Measurements from ENCODE around the gene LEP.

LEP gene

DNA sequence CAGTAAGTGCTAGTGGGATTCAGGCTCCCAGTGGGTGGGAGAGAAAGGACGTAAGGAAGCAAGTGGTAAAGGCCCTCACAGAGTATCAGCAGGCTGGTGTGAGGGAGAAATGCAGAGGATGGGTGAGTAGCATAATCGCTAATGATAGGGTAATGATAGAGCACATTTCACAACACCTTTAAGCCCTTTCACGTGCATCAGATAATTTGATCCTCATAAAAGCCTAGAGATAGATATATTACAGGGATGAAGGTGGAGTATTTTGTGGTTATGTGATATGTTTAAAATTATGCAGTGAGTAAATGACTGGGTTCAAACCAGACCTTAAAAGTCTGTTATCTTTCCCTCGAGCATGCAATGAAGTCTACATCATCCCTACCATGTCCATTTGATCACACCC, 10.3 kb downstream of the LEP start:
- DNase-seq, result no peak

DNA sequence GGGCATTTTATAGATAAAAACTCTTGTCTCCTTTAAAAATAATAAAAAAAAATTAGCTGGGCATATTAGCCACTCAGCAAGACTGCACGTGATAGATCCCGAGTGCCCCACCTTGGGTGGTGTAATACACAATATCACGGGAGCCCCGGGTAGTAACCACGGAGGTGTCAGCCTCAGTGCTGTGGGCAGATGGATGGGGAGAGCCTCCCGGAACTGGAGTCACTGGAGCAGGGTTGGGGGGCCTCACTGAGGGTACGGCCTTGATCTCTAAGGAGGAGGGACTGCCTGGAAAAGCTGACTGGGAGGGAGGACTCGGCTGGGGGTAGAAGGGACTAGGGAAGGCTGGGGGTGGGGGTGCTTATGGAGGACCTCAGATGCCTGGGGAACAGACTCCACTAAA, 12.6 kb downstream of the LEP start:
- no peak for DNase-seq

DNA sequence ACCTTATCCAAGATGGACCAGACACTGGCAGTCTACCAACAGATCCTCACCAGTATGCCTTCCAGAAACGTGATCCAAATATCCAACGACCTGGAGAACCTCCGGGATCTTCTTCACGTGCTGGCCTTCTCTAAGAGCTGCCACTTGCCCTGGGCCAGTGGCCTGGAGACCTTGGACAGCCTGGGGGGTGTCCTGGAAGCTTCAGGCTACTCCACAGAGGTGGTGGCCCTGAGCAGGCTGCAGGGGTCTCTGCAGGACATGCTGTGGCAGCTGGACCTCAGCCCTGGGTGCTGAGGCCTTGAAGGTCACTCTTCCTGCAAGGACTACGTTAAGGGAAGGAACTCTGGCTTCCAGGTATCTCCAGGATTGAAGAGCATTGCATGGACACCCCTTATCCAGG, 13.4 kb downstream of the LEP start:
- no peak for DNase-seq

DNA sequence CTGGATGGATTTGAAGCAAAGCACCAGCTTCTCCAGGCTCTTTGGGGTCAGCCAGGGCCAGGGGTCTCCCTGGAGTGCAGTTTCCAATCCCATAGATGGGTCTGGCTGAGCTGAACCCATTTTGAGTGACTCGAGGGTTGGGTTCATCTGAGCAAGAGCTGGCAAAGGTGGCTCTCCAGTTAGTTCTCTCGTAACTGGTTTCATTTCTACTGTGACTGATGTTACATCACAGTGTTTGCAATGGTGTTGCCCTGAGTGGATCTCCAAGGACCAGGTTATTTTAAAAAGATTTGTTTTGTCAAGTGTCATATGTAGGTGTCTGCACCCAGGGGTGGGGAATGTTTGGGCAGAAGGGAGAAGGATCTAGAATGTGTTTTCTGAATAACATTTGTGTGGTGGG, 14.2 kb downstream of the LEP start:
- DNase-seq, result no peak

DNA sequence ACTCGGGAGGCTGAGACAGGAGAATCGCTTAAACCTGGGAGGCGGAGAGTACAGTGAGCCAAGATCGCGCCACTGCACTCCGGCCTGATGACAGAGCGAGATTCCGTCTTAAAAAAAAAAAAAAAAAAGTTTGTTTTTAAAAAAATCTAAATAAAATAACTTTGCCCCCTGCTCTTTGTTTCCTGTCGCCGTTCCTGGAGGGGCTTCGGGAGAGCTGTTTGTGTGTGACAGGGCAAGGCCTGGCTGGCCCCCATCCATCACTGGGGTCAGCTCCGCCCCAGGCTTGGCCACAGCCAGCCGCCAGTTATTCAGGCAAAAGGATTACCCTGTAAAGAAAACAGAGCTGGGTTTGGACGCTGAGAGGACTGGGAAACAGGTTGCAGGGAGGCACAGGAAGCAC, 16.4 kb downstream of the LEP start:
- DNase-seq, result no peak

DNA sequence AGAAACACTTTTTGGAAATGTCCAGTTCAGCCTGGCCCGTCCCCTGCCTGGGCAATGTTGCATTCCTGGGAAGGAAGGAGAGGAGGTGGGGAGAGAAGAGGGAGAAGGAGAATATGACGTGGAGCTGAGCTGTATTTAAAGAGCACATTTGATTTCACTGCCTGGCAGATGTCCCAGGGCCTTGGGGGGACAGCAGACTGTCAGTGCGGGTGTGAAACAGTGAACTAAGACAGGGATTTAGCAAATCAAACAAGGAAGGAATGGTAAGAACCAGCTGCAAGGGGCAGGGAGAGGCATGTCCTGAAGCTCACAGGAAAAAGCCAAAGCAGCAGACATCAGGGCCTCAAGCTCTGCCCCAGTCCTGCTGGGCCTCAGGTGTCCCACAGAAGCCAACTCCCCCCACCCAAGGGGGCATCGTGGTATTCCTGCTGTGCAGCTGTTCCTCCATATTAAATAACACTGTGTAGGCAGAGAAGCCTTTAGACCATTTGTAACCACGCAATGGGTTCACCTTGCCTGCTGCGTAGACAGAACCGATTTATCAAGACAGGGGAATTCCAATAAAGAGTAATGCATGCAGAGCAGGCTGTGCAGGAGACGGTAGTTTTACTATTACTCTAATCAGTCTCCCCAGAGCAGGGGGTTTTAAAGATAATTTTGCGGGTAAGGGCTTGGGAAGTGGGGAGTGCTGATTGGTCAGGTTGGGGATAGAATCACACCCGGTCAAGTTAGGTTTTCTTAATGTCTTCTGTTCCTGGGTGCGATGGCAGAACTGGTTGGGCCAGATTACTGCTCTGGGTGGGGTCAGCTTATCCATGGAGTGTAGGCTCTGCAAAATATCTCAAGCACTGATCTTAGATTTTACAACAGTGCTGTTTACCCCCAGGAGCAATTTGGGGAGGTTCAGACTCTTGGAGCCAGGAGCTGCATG, 18.3 kb downstream of the LEP start:
- peak; percentile 43 to 56 for DNase-seq

DNA sequence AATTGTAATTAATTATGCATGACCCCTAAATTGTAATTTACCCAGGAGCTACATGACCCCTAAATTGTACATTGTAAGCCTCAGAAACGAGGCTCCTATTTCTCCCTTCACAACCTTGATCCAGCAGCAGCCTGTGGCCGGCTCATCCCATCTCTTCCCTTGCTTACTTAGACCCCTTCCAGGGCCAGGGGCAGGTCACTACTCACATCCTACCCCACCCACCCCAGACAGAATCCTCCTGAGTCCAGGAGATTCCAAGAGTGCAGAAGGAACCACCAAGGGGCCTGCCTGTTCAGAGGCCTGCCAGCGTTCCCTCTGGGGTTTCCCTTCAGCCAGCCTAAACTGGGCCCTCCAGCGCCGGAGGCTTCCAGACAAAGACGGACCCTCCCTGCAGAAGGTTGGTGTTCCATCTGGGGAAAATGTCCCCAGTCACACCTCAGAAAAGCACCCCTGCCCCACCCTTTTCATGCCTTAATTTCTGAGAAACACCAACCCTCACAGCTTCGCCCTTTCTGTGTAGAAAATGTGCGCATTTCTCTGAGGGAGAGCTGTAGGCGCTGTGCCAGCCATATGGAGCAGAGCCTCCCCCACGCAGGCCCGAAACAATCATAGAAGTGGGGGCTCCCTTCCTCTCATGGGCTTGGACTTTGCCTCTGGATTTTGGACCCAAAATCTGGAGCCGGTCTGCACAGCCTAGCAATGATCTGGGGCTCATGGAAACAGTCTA, 19.2 kb downstream of the LEP start:
- DNase-seq, result no peak

DNA sequence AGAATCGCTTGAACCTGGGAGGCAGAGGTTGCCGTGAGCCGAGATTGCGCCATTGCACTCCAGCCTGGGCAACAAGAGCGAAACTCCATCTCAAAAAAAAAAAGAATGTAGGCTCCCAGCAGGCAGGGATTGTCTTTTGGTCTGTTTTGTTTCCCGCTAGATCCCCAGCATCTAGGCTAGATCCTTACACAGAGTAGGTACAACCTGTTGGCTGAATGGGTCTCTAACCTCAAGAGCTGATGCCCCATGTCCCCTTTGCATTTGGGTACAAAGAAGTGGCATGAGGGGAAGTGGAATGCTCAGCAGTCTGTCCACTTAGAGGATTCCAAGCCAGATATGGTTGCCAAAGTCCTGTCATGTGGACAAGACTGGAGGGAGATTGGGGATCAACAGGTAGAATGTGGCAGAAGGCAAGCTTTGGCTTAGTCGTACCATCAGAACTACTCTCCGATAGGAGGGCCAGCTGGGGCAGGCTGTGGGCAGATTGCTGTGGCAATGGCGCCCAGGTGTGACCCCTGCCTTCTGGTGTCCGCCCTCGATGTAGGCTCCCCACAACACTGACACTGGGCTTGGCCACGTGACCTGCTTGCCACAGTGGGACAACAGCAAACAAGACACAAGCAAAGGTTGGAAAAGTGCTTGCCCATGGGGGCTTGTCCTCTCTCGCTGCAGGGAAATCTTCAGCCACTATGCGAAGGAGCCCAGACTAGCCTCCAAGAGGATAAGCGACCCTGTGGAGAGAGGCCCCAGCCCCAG, 21.4 kb downstream of the LEP start:
- DNase-seq, result no peak

DNA sequence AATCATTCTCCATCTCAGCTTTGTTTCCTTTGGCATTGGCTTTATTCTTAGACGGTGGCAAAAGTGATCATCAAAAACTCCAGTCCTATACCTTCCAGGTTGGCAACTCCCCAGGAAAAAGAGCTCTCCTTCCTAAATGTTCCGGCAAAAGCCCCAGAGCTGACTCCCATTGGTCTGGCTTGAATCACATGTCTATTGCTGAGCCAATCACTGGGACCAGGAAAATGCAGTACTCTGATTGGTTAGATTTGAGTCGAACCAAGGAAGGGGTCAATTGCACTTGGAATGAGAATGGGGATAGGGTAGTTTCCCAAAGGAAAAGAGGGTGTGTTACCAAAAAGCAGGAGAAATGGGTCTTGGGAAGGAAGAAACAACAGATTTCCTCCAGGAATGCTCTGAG, 22.3 kb downstream of the LEP start:
- DNase-seq, result no peak

DNA sequence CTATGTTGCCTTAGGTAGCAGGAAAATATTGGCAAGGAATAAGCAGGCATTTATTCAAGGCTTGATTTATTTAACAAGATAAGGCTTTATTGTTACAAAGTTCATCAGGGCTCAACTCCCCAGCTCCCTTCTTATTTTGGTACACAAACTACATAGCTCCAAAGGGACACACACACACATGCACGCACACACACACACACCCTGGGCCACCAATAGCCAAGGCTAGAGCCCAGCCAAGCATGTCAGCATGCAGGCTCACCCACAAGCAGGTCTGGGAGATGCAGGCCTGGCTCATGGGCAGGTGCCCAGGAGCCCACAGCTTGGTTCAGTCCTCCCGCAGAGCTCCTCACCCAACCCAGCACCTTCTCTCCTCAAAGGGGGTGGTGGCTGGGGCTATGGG, 23.4 kb downstream of the LEP start:
- peak in 1 of 2 experiments; percentile 35 for DNase-seq

DNA sequence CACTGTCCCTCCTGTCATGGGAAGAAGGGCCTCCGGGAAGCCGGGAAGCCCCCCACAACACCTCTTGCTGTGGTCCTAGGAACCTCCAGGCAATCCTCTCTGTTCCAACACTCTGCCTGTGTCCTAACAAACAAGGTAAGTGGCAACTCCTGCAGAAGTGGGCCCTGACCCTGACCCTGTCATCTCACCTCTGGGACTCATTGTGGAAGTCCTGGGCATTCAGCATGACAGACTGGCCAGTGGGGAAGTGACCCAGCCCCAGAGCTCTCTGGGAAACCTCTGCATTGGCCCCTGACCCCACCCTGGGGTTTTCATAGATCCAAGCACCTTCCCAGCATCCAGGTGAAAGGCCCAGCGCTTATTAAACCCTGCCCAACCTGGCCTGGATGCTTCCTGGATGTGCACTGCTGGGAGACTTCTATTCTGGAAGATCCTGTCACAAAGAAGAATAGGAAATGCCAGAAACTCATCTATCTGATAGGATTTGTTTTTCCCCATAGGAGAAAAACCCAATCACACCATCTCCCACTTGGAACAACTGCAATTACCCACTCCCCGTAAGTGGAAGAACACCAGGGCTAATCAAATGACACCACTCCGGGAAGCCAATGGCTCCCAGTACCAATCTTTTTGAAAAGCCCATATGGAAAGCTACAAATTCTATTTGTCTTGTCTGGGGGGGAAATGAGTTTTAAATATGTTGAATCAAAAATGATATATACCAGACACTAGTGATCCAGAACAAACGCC, 24.3 kb downstream of the LEP start:
- DNase-seq, result no peak

DNA sequence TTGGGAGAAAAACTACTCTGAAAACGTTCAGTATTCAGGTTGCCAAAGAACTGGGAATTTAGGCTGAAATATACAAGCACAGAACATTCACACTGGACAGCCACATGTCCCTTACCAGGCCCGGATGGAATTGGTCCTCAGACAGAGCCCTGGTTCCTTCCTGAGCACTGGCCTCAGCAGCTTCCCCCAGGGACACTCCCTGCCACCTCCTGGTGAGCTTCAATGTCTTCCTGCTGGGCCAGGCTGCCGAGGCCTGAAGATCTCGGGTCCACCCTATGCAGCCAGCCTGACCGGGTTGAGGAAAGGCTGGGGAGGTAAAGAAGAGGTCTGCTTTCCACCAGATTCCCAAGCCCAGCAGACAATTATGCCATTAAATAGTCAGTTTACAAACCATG, 24.8 kb downstream of the LEP start:
- no peak for DNase-seq

DNA sequence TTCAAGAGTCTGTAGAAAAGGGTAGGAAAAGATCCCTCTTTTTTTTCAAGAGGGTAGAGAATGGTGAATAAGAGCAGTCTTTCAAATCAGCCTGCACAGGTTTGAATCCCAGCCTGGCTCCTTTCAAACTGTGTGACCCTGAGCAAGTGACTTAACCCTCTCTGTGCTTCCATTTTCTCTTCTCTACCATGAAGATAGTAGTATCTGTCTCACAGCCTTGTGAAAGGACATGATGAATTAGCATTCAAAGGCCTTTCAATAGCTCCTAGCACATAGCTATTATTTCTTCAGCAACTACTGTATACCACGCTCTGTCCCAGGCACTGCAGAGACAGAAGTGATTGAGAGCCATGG, 25.4 kb downstream of the LEP start:
- DNase-seq, result no peak

DNA sequence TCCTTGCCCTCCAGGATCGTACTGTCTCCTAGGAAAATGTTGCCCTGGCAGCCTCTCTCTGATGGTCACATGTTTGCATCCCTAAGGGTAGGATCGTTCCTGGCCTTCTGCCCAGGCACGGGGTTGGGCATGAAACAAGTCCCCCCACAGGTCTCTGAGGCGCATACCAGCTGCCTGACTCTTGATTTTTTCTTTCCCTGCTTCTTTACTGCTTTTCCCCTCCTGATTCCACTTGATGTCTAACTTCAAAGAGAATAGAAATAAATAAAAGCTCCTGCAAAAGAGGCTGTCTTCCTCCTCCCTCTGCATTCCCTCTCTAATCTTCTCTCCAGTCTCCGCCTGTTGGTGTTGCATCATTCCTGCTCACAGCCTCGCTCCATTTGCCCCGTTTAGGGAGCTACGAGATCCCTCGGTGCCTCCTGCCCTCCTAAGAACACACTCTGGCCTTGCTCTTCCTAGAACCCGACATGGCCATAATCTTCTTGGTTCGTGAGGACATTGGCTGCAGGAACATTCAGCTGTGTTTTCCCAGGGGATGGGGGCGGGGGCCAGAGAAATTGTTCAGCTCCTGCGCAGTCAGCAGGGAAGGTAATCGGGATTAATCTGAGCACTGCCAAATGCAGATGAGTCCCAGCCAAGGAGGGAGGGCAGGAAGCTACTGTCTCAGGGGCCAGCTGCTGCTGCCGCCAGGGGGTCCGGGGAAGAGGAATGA, 26.0 kb downstream of the LEP start:
- peak in 1 of 2 experiments; percentile 25 for DNase-seq

DNA sequence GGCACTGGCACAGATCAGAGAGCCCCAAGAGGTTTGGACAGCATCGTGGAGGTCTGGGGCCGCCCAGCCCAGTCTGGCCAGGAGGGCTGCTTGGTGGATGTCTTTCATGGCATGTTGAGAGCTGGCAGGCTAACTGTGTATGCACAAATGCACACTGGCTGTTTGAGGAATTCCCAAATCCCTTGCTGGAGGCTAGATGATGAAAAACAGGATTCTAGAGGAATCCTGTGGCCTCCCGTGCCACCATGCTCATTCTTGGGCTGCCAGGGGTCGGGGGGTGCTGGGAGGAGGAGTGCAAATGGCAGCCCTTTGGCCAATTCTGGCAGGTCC, 26.5 kb downstream of the LEP start:
- DNase-seq, result no peak

DNA sequence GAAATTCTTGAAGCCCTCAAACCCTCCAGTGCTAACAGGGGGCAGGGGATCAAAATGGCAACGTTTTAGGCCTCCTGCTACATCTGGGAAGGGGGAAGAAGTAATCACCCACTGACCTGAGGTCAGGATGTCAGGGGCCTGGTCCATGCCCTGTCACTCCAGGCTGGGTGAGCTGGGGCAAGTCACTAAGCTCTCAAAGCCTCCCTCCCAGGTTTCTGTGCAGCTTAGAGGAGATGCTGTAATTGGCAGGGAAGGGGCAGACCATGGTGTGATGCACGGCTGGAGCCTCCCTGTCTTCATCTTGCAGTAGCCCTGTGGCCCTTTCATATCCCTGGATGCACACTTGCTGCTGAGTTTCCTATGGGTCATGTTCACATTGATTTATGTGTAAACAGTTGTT, 27.2 kb downstream of the LEP start:
- no peak for DNase-seq

DNA sequence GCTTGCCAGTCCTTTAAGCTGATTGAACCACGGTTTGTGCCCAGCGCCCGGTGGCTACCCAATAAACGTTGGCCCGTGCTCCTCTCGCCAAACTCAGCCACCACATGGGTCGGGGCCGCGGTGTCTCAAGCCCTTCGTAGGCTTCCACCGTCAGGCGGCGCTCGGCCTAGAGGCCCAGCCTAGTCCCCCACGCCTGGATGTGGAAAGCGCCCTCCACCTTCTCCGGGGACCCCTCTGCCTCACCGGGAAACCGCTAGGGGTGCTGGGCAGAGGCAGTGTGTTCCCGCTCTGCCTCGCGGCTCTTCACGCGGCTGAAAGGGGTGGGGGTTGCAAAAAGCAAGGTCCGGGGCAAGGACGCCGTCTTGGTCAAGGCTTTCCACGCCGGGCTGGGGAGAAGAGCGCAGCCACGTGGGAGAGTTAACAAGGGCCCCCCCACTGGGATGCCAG, 29.8 kb downstream of the LEP start:
- DNase-seq, result no peak

DNA sequence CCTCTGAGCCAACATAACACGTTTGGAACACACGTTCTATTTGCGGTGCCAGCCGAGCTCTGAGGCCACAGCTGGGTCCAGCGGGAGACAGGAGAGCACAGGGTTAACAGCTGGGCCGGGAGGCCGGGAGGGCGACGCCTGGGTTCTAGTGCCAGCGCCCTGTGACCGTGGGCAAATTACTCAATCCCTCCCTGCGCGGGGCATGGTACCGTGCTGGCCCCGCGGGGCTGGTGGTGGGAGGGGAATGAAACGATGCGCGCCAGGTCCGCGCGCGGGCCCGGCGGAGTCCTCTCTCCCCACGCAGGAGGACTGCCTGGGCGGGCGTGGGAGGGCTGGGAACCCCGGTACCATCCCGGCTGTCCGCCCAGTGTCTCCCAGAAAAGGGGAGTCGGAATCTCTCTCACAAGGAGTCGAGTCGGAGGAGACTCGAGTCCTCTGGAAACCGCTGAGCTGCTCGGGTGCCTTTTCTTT, 30.4 kb downstream of the LEP start:
- DNase-seq, result no peak

DNA sequence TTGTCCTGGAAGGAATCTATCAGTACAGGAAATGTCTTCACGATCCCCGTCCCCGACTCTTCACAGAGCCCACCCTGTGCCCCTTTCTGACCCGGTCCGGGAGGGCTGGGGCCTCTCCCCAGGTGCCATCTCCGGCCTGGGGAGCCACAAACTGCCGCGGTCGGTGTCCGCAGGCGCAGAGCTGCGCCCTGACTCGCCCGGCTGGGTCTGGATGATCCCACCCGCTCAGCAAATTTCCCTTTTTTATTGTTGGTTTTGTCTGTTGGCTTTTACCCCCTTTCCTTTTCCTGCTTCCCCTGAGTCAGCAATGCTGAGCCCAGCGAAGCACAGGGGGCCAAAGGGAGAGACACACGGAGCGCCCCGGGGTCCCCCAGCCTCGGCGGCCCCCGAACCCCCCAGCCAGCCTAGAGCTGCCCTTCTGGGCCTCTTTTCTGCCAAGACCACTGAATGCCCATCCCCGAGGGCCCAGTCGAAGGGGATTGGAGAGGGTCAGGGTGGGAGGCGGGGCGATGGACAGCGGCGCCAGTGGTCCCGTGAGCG, 30.9 kb downstream of the LEP start:
- no peak for DNase-seq

DNA sequence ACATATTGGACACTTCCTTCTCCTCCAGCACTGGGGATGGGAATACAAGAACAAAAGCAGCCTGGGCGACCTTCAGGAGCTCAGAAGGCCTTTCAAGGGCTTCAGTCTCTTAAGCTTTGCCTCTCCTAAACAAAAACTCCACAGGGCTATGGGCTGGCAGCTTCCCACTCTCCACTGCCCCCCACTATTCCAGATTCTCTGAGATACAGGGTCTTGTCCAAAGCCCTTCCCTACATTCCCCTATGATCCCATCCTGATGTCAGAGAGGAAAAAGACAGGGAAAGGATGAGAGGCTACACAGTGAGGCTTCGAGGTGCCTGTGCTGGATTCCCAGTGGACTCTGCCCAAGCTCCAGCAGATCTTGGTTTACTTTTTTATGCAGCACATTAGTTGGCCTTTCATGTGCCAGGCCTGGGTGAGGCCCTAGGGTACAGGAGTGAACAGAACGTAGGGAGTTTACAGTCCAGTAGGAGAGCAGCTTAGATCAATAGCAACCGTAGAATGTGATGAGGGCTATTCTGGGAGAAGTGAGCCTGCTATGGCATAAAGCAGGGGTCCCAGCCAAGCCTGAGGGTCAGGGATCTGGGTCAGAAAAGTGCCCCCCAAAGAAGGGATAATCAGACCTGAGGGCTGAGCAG, 33.3 kb downstream of the LEP start:
- no peak for DNase-seq

DNA sequence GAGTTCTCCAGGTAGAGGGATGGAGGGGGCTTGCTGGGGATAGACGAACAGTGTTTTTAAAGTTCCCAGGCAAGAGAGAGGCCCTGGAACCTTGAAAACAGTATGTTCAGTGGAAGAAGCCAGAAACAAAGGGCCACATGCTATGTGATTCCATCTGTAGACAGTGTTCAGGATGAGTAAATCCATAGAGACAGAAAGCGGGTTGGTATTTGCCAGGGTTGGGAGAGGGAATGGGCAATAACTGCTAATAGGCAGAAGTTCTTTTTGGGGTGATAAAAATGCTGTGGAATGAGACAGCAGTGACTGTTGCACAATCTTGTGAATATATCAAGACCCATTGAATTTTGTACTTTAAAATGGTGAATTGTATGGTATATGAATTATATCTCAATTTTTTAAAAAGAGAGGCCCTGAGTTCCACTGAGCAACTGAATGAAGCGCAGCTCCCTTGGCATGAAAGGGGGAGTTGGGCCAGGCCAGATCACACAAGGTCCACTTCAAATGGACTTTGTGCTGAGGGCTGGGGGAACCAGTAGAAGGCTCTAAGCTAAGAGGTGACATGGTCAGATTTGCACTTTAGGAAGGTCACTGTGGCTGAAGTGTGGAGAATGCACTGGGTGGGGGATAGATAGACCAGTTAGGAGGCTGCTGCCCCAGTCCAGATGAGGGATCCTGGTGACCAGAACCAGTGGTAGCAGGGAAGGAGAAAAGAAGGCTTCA, 34.0 kb downstream of the LEP start:
- DNase-seq, result no peak
